Esophagus muscularis mucosa (tissue), 4 donors: ENCODE data around the gene LRP2.

Experiments used
- CTCF ChIP-seq, 3 experiments: fragments of 200-600 bp in 2 of 3; fragments of 450-650 bp in 1 of 3; sonication (generic) in 2 of 3; IDR thresholded peaks; one replicate each; pipeline ENCODE4 v1.5.1; 2017 to 2019; ENCODE audit warnings: antibody characterized with exemption in 3 of 3, mild to moderate bottlenecking in 2 of 3, moderate library complexity in 1 of 3
- EP300 ChIP-seq: sonication (generic); formaldehyde crosslinking; IDR thresholded peaks from one replicate; pipeline ENCODE4 v1.6.1; 2017; ENCODE audit warnings: antibody characterized with exemption
- POLR2A ChIP-seq: fragments of 450-650 bp; IDR thresholded peaks from one replicate; pipeline ENCODE4 v1.6.1; 2017; ENCODE audit warnings: antibody characterized with exemption, moderate library complexity, mild to moderate bottlenecking, low read depth
- POLR2AphosphoS5 ChIP-seq, 2 donors: sonication (generic); formaldehyde crosslinking; IDR thresholded peaks; one replicate each; pipeline ENCODE4 v1.6.1; 2017; ENCODE audit warnings: antibody characterized with exemption in 2 of 2

GRCh38 chr2:169225233-169225750 lies 137.0 kb downstream of the LRP2 start:
- TF ChIP-seq CTCF (IDR thresholded peaks at IDR 0.05) (no peak), POLR2AphosphoS5 (IDR thresholded peaks at IDR 0.05) (no peak), POLR2A (no peak), EP300 (no peak)
